Subcutaneous abdominal adipose tissue (tissue), 5 donors: ENCODE results near the gene RALGAPA2.

Source experiments
- H3K27ac ChIP-seq: one replicate; pipeline ENCODE4 v1.7.0; 2013; ENCODE audit warnings: low read depth, mild to moderate bottlenecking, inconsistent platforms, low read length, moderate library complexity
- H3K27me3 ChIP-seq, 5 donors: one replicate each; pipeline ENCODE4 v1.7.0; 2013; ENCODE audit warnings: low read length in 5 of 5, inconsistent platforms in 1 of 5; ENCODE audit not compliant: control insufficient read depth in 5 of 5, insufficient read depth in 4 of 5
- H3K36me3 ChIP-seq, 5 donors: one replicate each; pipeline ENCODE4 v1.7.0; 2013; ENCODE audit warnings: low read length in 5 of 5; ENCODE audit not compliant: control insufficient read depth in 5 of 5, insufficient read depth in 5 of 5
- H3K4me1 ChIP-seq, 5 donors: one replicate each; pipeline ENCODE4 v1.7.0; 2013; ENCODE audit warnings: low read length in 5 of 5, mild to moderate bottlenecking in 3 of 5, moderate library complexity in 1 of 5; ENCODE audit not compliant: control insufficient read depth in 5 of 5, insufficient read depth in 5 of 5
- H3K4me3 ChIP-seq, 5 donors: one replicate each; pipeline ENCODE4 v1.7.0; 2013; ENCODE audit warnings: low read length in 5 of 5, low read depth in 1 of 5
- H3K9ac ChIP-seq, 5 donors: one replicate each; pipeline ENCODE4 v1.7.0; 2013; ENCODE audit warnings: low read length in 5 of 5, mild to moderate bottlenecking in 4 of 5, moderate library complexity in 3 of 5
- H3K9me3 ChIP-seq, 5 donors: one replicate each; pipeline ENCODE4 v1.7.0; 2013; ENCODE audit warnings: low read length in 5 of 5; ENCODE audit not compliant: control insufficient read depth in 5 of 5
- donor health status: healthy.
- donor health status: healthy.
- donor health status: healthy.
- donor health status: healthy.
- donor health status: healthy.

The RALGAPA2 gene

DNA sequence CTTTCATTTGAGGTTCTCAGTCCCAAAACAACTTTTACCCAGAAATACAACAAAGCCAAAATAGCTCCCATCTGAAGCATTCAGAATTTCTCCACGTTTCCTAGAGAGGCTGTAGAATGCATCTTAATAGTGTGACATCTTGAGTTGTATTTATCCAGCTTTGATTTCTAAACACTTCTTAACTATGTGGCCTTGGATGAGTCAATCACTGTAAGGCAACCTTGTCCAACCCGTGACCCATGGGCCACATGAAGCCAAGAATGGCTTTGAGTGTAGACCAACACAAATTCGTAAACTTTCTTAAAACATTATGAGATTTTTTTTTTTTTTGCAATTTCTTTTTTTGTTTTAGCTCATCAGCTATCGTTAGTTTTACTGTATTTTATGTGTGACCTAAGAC lies 108.1 kb downstream of the RALGAPA2 start:
- Histone ChIP-seq H3K4me3 (no peak overlapping the region), H3K4me1 (no peaks in the 10 kb centered on the region), H3K9ac (no peak overlapping the region), H3K27ac (no peak overlapping the region), H3K36me3 (peaks cover 25 to 44% (median 30%) of the 10 kb centered on the region in 5 donors), H3K9me3 (no peaks in the 10 kb centered on the region), H3K27me3 (no peaks in the 10 kb centered on the region)

DNA sequence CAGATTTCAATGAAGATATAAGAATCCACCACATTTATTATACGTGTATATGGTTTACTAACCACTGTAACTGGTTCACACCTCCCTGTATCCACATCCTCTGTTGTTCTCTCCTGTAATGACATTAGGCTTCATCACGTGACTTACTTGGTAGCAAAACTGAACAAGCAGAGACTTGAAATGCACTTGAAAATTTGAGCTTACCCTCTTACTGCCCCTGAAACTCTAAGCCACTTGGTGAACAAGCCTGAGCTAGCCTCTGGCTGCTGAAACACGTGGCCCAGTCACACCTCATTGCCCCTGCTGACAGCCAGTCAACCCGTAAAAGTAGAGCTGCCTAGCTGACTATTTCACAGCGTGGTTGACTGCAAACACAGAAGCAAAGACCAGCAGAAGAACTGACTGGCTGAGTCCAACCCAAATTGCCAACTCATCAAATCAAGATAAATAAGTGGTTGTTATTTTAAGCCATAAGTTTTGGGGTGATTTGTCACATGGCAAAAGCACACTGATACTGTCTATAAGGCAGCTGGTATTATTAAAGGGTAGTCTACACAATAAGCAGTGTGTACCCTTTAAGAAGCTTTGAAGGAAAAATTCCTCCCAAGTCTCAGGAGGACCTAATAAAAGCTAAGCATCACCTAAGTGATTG lies 109.0 kb downstream of the RALGAPA2 start:
- Histone ChIP-seq H3K9ac (no peak overlapping the region), H3K27ac (no peak overlapping the region), H3K4me3 (no peak overlapping the region), H3K27me3 (no peaks in the 10 kb centered on the region), H3K36me3 (peaks cover 28 to 49% (median 32%) of the 10 kb centered on the region in 5 donors), H3K4me1 (no peaks in the 10 kb centered on the region), H3K9me3 (no peaks in the 10 kb centered on the region)

GRCh38 chr20:20597966-20598365 lies 114.5 kb downstream of the RALGAPA2 start:
- Histone ChIP-seq H3K36me3 (peaks cover 16 to 32% (median 26%) of the 10 kb centered on the region in 5 donors), H3K27me3 (no peaks in the 10 kb centered on the region)

DNA sequence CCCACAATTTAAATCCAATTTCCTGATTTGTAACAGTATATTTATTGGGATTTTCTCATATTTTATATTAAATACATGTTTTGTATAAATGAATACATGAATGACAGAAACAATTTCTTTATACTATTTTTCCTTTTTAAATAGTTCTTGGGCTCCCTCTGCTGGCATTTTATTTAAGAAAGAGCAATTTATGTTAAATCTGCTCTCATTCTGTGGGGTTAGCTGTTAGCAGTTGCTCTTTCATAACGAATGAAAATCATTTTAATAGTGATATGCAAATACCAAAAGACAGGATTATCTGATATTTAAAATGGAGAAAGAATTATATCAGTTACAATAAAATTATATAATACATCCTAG lies 118.3 kb downstream of the RALGAPA2 start:
- Histone ChIP-seq H3K27ac (no peak overlapping the region), H3K9ac (no peak overlapping the region), H3K9me3 (no peaks in the 10 kb centered on the region), H3K4me3 (no peak overlapping the region), H3K27me3 (no peaks in the 10 kb centered on the region), H3K4me1 (peaks cover 0 to 16% (median 11%) of the 10 kb centered on the region in 5 donors), H3K36me3 (peaks cover 18 to 24% (median 20%) of the 10 kb centered on the region in 5 donors)

More at GRCh38 chr20:20597966-20598365, 114.5 kb downstream of the RALGAPA2 start:
- H3K9me3 ChIP-seq, result no peaks in the 10 kb centered on the region
- H3K4me1 ChIP-seq, result peaks cover 0 to 15% (median 10%) of the 10 kb centered on the region in 5 donors
- no peak overlapping the region for H3K9ac ChIP-seq
- H3K27ac ChIP-seq, result no peak overlapping the region
- no peak overlapping the region for H3K4me3 ChIP-seq

DNA sequence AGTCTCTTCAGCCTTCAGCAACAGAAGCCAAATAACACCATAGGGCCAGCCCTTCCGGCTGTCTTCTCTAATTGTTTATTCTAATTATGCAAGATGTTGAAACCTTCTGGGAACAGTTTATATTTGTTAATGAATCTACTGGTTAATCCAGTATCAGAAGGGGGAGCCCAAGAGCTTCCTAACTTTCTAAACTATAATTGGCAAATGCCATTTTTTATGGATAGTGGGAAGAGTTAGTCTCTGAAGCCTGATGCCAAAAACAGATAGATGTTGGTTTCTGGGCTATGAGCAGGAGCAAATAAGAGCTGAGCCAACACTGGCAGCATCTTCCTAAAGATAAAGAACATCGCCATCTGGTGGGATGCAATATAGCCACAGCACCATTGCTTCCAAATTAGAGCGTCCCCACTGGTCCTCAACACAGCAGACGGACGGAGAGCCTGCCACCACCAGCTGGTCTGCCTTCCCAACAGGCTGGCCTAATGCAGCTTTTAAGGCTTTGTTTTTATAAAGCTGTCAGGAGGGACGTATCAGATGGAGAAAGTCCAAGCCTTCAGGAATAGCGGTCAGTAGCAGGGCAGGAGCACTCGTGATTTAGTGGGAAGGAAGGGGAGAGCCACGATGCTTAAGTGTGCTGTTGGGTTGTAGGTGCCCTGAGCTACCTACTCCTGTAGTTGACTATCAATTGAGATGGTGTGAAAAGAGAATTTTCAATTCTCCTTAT lies 118.8 kb downstream of the RALGAPA2 start:
- Histone ChIP-seq H3K4me3 (no peak overlapping the region), H3K9ac (peak overlapping the region in 1 of 5 donors; percentile 22), H3K27ac (no peak overlapping the region), H3K36me3 (peaks cover 20 to 25% (median 22%) of the 10 kb centered on the region in 5 donors), H3K9me3 (no peaks in the 10 kb centered on the region), H3K27me3 (no peaks in the 10 kb centered on the region), H3K4me1 (peaks cover 0 to 16% (median 11%) of the 10 kb centered on the region in 5 donors)

- no peak overlapping the region for H3K4me3 ChIP-seq
- no peaks in the 10 kb centered on the region for H3K9me3 ChIP-seq
- no peaks in the 10 kb centered on the region for H3K27me3 ChIP-seq
- no peak overlapping the region for H3K9ac ChIP-seq
- H3K27ac ChIP-seq, result no peak overlapping the region
- no peaks in the 10 kb centered on the region for H3K4me1 ChIP-seq
- H3K36me3 ChIP-seq, result peaks cover 49 to 72% (median 60%) of the 10 kb centered on the region in 5 donors
Measured at GRCh38 chr20:20585146-20585545, 127.3 kb downstream of the RALGAPA2 start.

DNA sequence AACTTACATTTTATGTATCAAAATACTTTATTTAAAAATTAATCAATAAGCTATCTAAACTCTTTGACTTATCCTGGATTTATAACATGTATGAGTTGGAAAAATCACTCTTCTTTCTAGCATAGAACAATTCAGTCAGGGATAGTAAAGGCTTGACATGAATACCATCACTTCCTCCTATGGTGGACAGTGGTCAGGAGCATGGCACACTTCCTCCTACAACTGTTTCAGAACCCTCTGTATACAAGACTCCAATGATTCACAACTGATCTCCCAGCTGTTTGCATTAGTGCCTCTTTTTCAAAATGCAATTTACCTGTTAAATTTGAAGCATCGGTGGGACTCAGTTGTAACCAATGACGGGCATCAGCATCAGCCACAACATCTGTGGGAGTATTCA lies 129.7 kb downstream of the RALGAPA2 start:
- H3K27me3 ChIP-seq, result no peaks in the 10 kb centered on the region
- no peak overlapping the region for H3K4me3 ChIP-seq
- peaks cover 46 to 68% (median 56%) of the 10 kb centered on the region in 5 donors for H3K36me3 ChIP-seq
- no peak overlapping the region for H3K27ac ChIP-seq
- H3K9me3 ChIP-seq, result no peaks in the 10 kb centered on the region
- no peaks in the 10 kb centered on the region for H3K4me1 ChIP-seq
- no peak overlapping the region for H3K9ac ChIP-seq

GRCh38 chr20:20580139-20580538 lies 132.3 kb downstream of the RALGAPA2 start:
- Histone ChIP-seq H3K9me3 (no peaks in the 10 kb centered on the region), H3K9ac (no peak overlapping the region), H3K36me3 (peaks cover 37 to 78% (median 61%) of the 10 kb centered on the region in 5 donors), H3K27ac (no peak overlapping the region), H3K4me3 (no peak overlapping the region), H3K27me3 (no peaks in the 10 kb centered on the region), H3K4me1 (no peaks in the 10 kb centered on the region)

- Histone ChIP-seq H3K9me3 (no peaks in the 10 kb centered on the region), H3K27ac (no peak overlapping the region), H3K36me3 (peaks cover 46 to 78% (median 64%) of the 10 kb centered on the region in 5 donors), H3K9ac (no peak overlapping the region), H3K27me3 (no peaks in the 10 kb centered on the region), H3K4me1 (no peaks in the 10 kb centered on the region), H3K4me3 (no peak overlapping the region)
Measured at GRCh38 chr20:20578838-20579237, 133.6 kb downstream of the RALGAPA2 start.

DNA sequence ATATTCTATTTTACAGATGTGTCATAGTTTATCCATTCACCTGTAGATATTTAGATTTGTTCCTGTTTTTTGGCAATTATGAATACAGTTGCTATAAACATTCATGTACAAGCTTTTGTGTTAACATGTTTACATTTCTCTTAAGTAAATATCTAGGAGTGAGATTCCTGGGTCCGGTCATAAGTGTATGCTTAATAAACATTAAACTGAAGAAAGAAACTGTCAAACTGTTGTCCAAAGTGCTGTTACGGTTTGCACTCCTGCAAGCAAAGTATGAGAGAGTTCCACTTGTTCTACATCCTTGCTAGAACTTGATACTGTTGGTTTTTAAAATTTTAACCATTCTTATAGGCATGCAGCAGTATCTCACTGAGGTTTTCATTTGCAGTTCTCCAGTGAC lies 138.6 kb downstream of the RALGAPA2 start:
- H3K9me3 ChIP-seq, result no peaks in the 10 kb centered on the region
- no peak overlapping the region for H3K27ac ChIP-seq
- H3K4me1 ChIP-seq, result no peaks in the 10 kb centered on the region
- no peak overlapping the region for H3K4me3 ChIP-seq
- no peaks in the 10 kb centered on the region for H3K27me3 ChIP-seq
- H3K9ac ChIP-seq, result no peak overlapping the region
- peaks cover 43 to 68% (median 51%) of the 10 kb centered on the region in 5 donors for H3K36me3 ChIP-seq
